ENCODE results near the gene VAMP8.
"Not testable (repeated sequence)": the region's sequence is repeated elsewhere in the genome, so short reads cannot be mapped to it uniquely, and the experiment has no call there.

DNA sequence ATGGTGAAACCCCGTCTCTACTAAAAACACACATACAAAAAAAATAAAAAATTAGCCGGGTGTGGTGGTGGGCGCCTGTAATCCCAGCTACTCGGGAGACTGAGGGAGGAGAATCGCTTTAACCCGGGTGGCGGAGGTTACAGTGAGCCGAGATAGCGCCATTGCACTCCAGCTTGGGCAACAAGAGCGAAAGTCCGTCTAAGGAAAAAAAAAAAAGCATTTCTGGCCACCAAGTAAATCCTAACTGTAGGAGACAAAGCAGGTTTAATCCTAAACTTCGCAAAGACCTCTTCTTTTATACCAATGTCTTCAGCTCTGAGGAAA is 17.0 kb upstream of the VAMP8 start:
- TF ChIP-seq, protein P1, sequence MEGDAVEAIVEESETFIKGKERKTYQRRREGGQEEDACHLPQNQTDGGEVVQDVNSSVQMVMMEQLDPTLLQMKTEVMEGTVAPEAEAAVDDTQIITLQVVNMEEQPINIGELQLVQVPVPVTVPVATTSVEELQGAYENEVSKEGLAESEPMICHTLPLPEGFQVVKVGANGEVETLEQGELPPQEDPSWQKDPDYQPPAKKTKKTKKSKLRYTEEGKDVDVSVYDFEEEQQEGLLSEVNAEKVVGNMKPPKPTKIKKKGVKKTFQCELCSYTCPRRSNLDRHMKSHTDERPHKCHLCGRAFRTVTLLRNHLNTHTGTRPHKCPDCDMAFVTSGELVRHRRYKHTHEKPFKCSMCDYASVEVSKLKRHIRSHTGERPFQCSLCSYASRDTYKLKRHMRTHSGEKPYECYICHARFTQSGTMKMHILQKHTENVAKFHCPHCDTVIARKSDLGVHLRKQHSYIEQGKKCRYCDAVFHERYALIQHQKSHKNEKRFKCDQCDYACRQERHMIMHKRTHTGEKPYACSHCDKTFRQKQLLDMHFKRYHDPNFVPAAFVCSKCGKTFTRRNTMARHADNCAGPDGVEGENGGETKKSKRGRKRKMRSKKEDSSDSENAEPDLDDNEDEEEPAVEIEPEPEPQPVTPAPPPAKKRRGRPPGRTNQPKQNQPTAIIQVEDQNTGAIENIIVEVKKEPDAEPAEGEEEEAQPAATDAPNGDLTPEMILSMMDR (IDR thresholded peaks at IDR 0.05; ENCODE audit: extremely low read depth in 1 of 2, insufficient read depth in 1 of 2, low read depth in 1 of 2, low read length in 2 of 2), result not testable (repeated sequence)
- TF ChIP-seq EZH2 (IDR thresholded peaks at IDR 0.05; ENCODE audit: borderline replicate concordance, low read depth, low read length, severe bottlenecking); JUN (IDR thresholded peaks at IDR 0.05; ENCODE audit: borderline replicate concordance, insufficient read depth, insufficient read length, low read depth); POLR2AphosphoS5 (IDR thresholded peaks at IDR 0.05; ENCODE audit: insufficient read depth, low read depth, low read length): not testable (repeated sequence)
- TF ChIP-seq, protein P2, sequence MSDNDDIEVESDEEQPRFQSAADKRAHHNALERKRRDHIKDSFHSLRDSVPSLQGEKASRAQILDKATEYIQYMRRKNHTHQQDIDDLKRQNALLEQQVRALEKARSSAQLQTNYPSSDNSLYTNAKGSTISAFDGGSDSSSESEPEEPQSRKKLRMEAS (IDR thresholded peaks at IDR 0.05; ENCODE audit: insufficient read depth, insufficient read length), result not testable (repeated sequence)

All from endothelial cell of umbilical vein (primary cell).